Progenitor cell of endocrine pancreas (in vitro differentiated cells): ENCODE results near the gene FAM180A. TPM values are rescaled to one million over a fixed set of nuclear protein-coding genes. Genes with fewer than 3 reads are reported as not detected.

ENCODE experiments used
- DNase-seq: peaks from one replicate; pipeline ENCODE4 v3.0.0; 2021; ENCODE audit warnings: low spot score; ENCODE audit not compliant: unreplicated experiment
- H3K27ac Mint-ChIP-seq: 2 replicates; pipeline ENCODE4 v1.8.0; 2021; ENCODE audit warnings: mild to moderate bottlenecking, moderate library complexity, mixed read lengths
- H3K27me3 Mint-ChIP-seq: 2 replicates; pipeline ENCODE4 v1.8.0; 2021; ENCODE audit warnings: mixed read lengths
- H3K36me3 Mint-ChIP-seq: 2 replicates; pipeline ENCODE4 v1.8.0; 2022; ENCODE audit warnings: mixed read lengths; ENCODE audit not compliant: insufficient read depth
- H3K4me1 Mint-ChIP-seq: 2 replicates; pipeline ENCODE4 v1.8.0; 2021; ENCODE audit warnings: low read depth, mixed read lengths
- H3K4me3 Mint-ChIP-seq: 2 replicates; pipeline ENCODE4 v1.8.0; 2021; ENCODE audit warnings: low read depth, mild to moderate bottlenecking, moderate library complexity, mixed read lengths
- H3K9me3 Mint-ChIP-seq: 2 replicates; pipeline ENCODE4 v1.8.0; 2021; ENCODE audit warnings: low read depth, mixed read lengths
- total RNA-seq: library from RNA; stranded (reverse); gene quantifications from 2 replicates; pipeline ENCODE4 v1.2.1, GENCODE V29; 2021
- TF ChIP-seq, protein P1 (sequence below): fragments of 200-600 bp; sonication (generic); IDR thresholded peaks from one replicate; pipeline ENCODE4 v1.5.0; 2021; ENCODE audit warnings: antibody characterized with exemption, mild to moderate bottlenecking; ENCODE audit not compliant: unreplicated experiment

The FAM180A gene
- total RNA-seq, 1 donor from 2014 or later: not detected

- Mint-ChIP-seq H3K36me3 (peaks cover 2% of the 10 kb centered on the region), H3K27ac (no peak overlapping the region), H3K27me3 (no peaks in the 10 kb centered on the region), H3K4me3 (no peak overlapping the region), H3K9me3 (no peaks in the 10 kb centered on the region), H3K4me1 (no peaks in the 10 kb centered on the region)
- DNase-seq: no peak
- TF ChIP-seq, protein P1, sequence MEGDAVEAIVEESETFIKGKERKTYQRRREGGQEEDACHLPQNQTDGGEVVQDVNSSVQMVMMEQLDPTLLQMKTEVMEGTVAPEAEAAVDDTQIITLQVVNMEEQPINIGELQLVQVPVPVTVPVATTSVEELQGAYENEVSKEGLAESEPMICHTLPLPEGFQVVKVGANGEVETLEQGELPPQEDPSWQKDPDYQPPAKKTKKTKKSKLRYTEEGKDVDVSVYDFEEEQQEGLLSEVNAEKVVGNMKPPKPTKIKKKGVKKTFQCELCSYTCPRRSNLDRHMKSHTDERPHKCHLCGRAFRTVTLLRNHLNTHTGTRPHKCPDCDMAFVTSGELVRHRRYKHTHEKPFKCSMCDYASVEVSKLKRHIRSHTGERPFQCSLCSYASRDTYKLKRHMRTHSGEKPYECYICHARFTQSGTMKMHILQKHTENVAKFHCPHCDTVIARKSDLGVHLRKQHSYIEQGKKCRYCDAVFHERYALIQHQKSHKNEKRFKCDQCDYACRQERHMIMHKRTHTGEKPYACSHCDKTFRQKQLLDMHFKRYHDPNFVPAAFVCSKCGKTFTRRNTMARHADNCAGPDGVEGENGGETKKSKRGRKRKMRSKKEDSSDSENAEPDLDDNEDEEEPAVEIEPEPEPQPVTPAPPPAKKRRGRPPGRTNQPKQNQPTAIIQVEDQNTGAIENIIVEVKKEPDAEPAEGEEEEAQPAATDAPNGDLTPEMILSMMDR: no peak
These were observed 61.1 kb downstream of the FAM180A start for GRCh38 chr7:135687466-135687865.

- Mint-ChIP-seq H3K4me1 (no peaks in the 10 kb centered on the region), H3K9me3 (no peaks in the 10 kb centered on the region), H3K4me3 (no peak overlapping the region), H3K27ac (no peak overlapping the region), H3K36me3 (peaks cover 2% of the 10 kb centered on the region), H3K27me3 (no peaks in the 10 kb centered on the region)
- TF ChIP-seq, protein P1: no peak
- DNase-seq: no peak
These were observed 63.1 kb downstream of the FAM180A start for GRCh38 chr7:135685306-135686084.

DNA sequence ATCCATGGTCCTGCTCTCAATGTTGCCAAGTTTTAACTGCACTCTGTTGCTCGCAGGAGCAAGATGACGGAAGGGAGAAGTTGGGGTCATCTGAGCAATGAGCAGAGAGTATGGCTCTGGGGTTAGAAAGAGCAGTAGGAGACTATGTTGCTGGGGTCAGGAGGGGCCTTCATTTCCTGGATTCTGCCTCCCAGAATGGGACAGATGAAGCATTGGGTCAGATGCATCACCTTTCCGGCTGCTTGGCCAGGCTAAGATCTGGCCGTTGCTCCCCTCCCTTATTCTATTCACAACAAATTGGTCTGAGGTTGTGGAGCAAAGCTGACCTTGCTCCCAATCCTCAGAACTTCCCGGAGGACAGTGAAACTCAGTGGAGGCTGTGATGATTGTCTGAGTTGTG, 63.9 kb downstream of the FAM180A start:
- Mint-ChIP-seq H3K9me3 (no peaks in the 10 kb centered on the region), H3K4me1 (no peaks in the 10 kb centered on the region), H3K27me3 (no peaks in the 10 kb centered on the region), H3K36me3 (peaks cover 2% of the 10 kb centered on the region), H3K4me3 (no peak overlapping the region), H3K27ac (no peak overlapping the region)
- no peak for DNase-seq
- TF ChIP-seq, protein P1: no peak

DNA sequence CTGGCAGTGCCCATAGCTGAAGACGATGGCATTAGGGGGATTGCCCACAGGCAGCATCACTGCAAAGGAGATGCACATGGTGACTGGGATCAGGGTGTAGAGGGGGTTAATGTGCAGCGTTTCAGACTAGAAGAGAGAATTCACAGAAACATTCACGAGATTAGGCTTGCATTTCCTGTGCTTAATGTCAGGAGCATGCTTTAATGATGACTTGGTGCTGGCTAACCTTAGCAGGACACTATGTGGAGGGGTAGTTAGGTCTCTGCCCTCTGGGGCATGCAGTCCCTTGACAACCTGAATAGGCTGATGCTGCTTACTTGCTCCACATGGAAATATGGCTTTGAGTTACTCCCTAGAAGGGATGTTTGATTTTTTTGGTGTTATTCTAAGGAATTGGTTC, 64.5 kb downstream of the FAM180A start:
- TF ChIP-seq, protein P1: no peak
- H3K36me3 Mint-ChIP-seq: peaks cover 2% of the 10 kb centered on the region
- H3K27me3 Mint-ChIP-seq: no peaks in the 10 kb centered on the region
- H3K4me1 Mint-ChIP-seq: no peaks in the 10 kb centered on the region
- no peak overlapping the region for H3K27ac Mint-ChIP-seq
- no peak overlapping the region for H3K4me3 Mint-ChIP-seq
- no peaks in the 10 kb centered on the region for H3K9me3 Mint-ChIP-seq
- no peak for DNase-seq

GRCh38 chr7:135683609-135684008, 65.0 kb downstream of the FAM180A start:
- no peak overlapping the region for H3K4me3 Mint-ChIP-seq
- no peak for DNase-seq
- H3K9me3 Mint-ChIP-seq: no peaks in the 10 kb centered on the region
- peaks cover 2% of the 10 kb centered on the region for H3K36me3 Mint-ChIP-seq
- H3K27ac Mint-ChIP-seq: no peak overlapping the region
- H3K4me1 Mint-ChIP-seq: no peaks in the 10 kb centered on the region
- TF ChIP-seq, protein P1: no peak
- H3K27me3 Mint-ChIP-seq: no peaks in the 10 kb centered on the region
